ENCODE data around the gene ATP6V1G2.
A peak's percentile ranks its signal among the peaks of the same experiment; 100 is the strongest.
"Not testable (repeated sequence)": the region's sequence is repeated elsewhere in the genome, so short reads cannot be mapped to it uniquely, and the experiment has no call there.

Gene ATP6V1G2

GRCh38 chr6:31525553-31525931, 20.9 kb downstream of the ATP6V1G2 start:
- DNase-seq, result peak; percentile 6
- Histone ChIP-seq H3K27ac (no peak overlapping the region), H3K36me3 (peaks cover 12% of the 10 kb centered on the region), H3K4me3 (ENCODE audit: low read depth, low read length) (no peak overlapping the region), H3K27me3 (ENCODE audit: insufficient read depth, low read depth, severe bottlenecking) (no peaks in the 10 kb centered on the region), H3K9me3 (ENCODE audit: severe bottlenecking) (no peaks in the 10 kb centered on the region)
- no peak for TF ChIP-seq CTCF (IDR thresholded peaks at IDR 0.05; ENCODE audit: low read depth, low read length)

GRCh38 chr6:31521835-31522234, 24.6 kb downstream of the ATP6V1G2 start:
- Histone ChIP-seq H3K9me3 (ENCODE audit: severe bottlenecking) (no peaks in the 10 kb centered on the region), H3K36me3 (no peaks in the 10 kb centered on the region), H3K27ac (no peak overlapping the region), H3K27me3 (ENCODE audit: insufficient read depth, low read depth, severe bottlenecking) (no peaks in the 10 kb centered on the region), H3K4me3 (ENCODE audit: low read depth, low read length) (no peak overlapping the region)
- no peak for DNase-seq
- no peak for TF ChIP-seq CTCF (IDR thresholded peaks at IDR 0.05; ENCODE audit: low read depth, low read length)

DNA sequence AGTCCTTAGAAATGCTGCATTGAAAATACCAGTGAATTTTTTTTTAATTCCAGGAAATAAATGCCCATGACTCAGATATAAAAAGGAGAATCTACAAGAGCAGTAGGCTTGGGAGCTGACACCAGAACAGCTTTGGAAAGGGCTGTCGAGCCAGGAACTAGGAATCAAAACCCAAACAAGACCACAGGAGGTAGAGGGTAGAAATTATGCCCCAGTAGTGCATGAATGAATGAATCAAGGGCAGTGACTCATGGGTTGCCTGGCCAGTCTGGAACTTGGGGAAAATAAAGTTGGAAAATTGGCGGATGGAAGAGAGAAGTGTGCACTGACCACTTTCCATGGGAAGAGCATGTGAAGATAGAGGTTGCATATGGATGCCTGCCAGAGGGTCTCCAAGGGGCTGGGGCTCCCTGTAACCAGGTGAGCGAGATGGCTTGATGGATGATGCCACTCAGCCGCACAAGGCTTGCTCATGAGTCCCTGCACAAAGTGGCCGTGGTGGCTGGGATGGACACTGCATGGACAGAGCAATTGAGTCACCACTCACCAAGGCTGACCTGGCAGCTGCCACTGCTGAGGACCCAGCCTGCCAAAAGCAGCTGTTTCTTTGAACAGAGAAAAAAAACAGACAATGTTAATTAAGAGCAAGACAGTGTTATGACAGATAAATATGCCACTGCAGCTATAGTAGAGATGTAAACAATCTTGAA, 32.8 kb downstream of the ATP6V1G2 start:
- H3K36me3 ChIP-seq, result peaks cover 8% of the 10 kb centered on the region; the same call in 1 of the 2 replicates
- no peaks in the 10 kb centered on the region for H3K27me3 ChIP-seq (ENCODE audit: insufficient read depth, low read depth, severe bottlenecking)
- H3K9me3 ChIP-seq (ENCODE audit: severe bottlenecking), result no peaks in the 10 kb centered on the region
- no peak for TF ChIP-seq CTCF (IDR thresholded peaks at IDR 0.05; ENCODE audit: low read depth, low read length)
- no peak overlapping the region for H3K27ac ChIP-seq
- no peak for DNase-seq
- no peak overlapping the region for H3K4me3 ChIP-seq (ENCODE audit: low read depth, low read length)

DNA sequence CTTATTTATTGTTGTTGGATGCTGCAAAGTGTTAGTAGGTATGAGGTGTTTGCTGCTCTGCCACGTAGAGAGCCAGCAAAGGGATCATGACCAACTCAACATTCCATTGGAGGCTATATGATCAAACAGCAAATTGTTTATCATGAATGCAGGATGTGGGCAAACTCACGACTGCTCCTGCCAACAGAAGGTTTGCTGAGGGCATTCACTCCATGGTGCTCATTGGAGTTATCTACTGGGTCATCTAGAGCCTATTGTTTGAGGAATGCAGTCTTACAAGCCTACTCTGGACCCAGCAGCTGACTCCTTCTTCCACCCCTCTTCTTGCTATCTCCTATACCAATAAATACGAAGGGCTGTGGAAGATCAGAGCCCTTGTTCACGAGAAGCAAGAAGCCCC, 36.4 kb downstream of the ATP6V1G2 start:
- Histone ChIP-seq H3K27me3 (ENCODE audit: insufficient read depth, low read depth, severe bottlenecking) (no peaks in the 10 kb centered on the region), H3K9me3 (ENCODE audit: severe bottlenecking) (no peaks in the 10 kb centered on the region), H3K4me3 (ENCODE audit: low read depth, low read length) (no peak overlapping the region), H3K27ac (no peak overlapping the region), H3K36me3 (peaks cover 22% of the 10 kb centered on the region)
- TF ChIP-seq CTCF (IDR thresholded peaks at IDR 0.05; ENCODE audit: low read depth, low read length), result no peak
- DNase-seq, result no peak

GRCh38 chr6:31509036-31509435, 37.4 kb downstream of the ATP6V1G2 start:
- H3K36me3 ChIP-seq, result peaks cover 22% of the 10 kb centered on the region
- H3K27me3 ChIP-seq (ENCODE audit: insufficient read depth, low read depth, severe bottlenecking); H3K27ac ChIP-seq; H3K4me3 ChIP-seq (ENCODE audit: low read depth, low read length); H3K9me3 ChIP-seq (ENCODE audit: severe bottlenecking); DNase-seq: not testable (repeated sequence)

DNA sequence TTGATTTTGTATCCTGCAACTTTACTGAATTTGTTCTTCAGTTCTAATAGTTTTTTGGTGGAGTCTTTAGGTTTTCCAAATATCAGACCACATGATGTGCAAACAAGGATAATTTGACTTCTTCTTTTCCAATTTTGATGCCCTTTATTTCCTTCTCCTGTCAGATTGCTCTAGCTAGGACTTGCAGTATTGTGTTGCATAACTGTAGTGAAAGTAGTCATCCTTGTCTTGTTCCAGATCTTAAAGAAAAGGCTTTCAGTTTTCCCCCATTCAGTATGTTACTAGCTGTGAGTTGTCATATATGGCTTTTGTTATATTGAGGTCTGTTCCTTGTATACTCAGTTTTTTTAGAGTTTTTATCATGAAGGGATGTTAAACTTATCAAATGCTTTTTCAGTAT, 43.8 kb downstream of the ATP6V1G2 start:
- DNase-seq, result no peak
- no peaks in the 10 kb centered on the region for H3K27me3 ChIP-seq (ENCODE audit: insufficient read depth, low read depth, severe bottlenecking)
- no peaks in the 10 kb centered on the region for H3K9me3 ChIP-seq (ENCODE audit: severe bottlenecking)
- TF ChIP-seq CTCF (IDR thresholded peaks at IDR 0.05; ENCODE audit: low read depth, low read length), result no peak
- no peak overlapping the region for H3K27ac ChIP-seq
- H3K4me3 ChIP-seq (ENCODE audit: low read depth, low read length), result no peak overlapping the region
- peaks cover 10% of the 10 kb centered on the region for H3K36me3 ChIP-seq

DNA sequence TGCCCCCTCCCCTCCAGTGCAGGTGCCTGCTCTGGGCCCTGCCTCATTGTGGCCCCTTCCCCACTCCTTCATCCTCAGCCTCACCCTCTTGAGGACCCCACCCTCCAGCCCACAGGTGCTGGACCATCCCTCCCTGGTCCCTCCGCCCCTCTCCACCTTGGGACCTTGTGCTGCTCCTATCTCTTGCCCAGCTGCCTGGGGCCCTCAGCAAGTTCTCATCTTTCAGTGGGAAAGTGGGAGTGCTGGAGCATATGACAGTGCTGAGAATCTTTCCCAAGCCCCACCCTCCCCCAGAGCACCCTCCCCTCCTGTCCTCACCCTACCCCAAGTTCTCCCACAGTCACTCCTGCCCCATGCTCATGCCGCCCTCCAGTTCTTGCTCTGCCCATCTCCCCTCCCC, 46.8 kb downstream of the ATP6V1G2 start:
- H3K27me3 ChIP-seq (ENCODE audit: insufficient read depth, low read depth, severe bottlenecking); H3K36me3 ChIP-seq; H3K27ac ChIP-seq; H3K9me3 ChIP-seq (ENCODE audit: severe bottlenecking); H3K4me3 ChIP-seq (ENCODE audit: low read depth, low read length); DNase-seq: not testable (repeated sequence)
